A549 (cell line): ENCODE data around the gene HOXC6. TPM values are rescaled to one million over a fixed set of nuclear protein-coding genes. Genes with fewer than 3 reads are reported as not detected.
"Not testable (repeated sequence)": the region's sequence is repeated elsewhere in the genome, so short reads cannot be mapped to it uniquely, and the experiment has no call there.

Source experiments
- ATAC-seq, 2 experiments: fragments of 200-7000 bp in 1 of 2; fragments of >200 bp in 1 of 2; cut with Nextera tagmentation in 1 of 2; cut with Tn5 transposase in 1 of 2; 3 replicates each; pipeline versions ENCODE4 v1.8.0 to v1.9.1; 2018 to 2020; ENCODE audit warnings: mild to moderate bottlenecking in 1 of 2, moderate library complexity in 1 of 2
- CTCF ChIA-PET: fragments of 300-600 bp; sonication (Branson Sonifier 250); formaldehyde crosslinking; extraction: SDS; loops from one replicate; lab custom pipeline; 2021; ENCODE audit warnings: antibody characterized with exemption, inconsistent platforms; lab: Yijun Ruan, JAX
- POLR2A ChIA-PET: fragments of 350-600 bp; formaldehyde crosslinking; extraction: SDS; loops from one replicate; lab custom pipeline; 2021; ENCODE audit warnings: antibody characterized with exemption, inconsistent platforms; lab: Yijun Ruan, JAX
- DNase-seq, 2 experiments: peaks; one replicate each; pipeline versions ENCODE4 v3.0.0 to v3.0.0-alpha.2; 2011 to 2016; ENCODE audit warnings: low read depth in 1 of 2, low spot score in 1 of 2
- FAIRE-seq: peaks from 2 replicates; lab custom pipeline; 2011; peaks lifted over from hg19 to GRCh38; lab: Jason Lieb, UNC
- H3K27ac ChIP-seq, 2 experiments: fragments of >200 bp; sonication (Bioruptor Twin); formaldehyde crosslinking; 3 replicates each; pipeline ENCODE4 v1.5.1; 2016 to 2017
- H3K4me1 ChIP-seq: fragments of >200 bp; sonication (Bioruptor Twin); formaldehyde crosslinking; 3 replicates; pipeline ENCODE4 v1.6.1; 2016
- H3K4me2 ChIP-seq: fragments of >200 bp; sonication (Bioruptor Twin); formaldehyde crosslinking; 3 replicates; pipeline ENCODE4 v1.6.1; 2016
- H3K4me3 ChIP-seq: fragments of >200 bp; sonication (Bioruptor Twin); formaldehyde crosslinking; 3 replicates; pipeline ENCODE4 v1.5.1; 2016
- H3K9me3 ChIP-seq: fragments of >200 bp; sonication (Bioruptor Twin); formaldehyde crosslinking; 3 replicates; pipeline ENCODE4 v1.6.1; 2016
- CBX8 ChIP-seq: fragments of 200-600 bp; sonication (generic); IDR thresholded peaks from 2 replicates; pipeline ENCODE4 v1.6.1; 2016
- CHD4 ChIP-seq: fragments of 200-600 bp; sonication (generic); IDR thresholded peaks from 2 replicates; pipeline ENCODE4 v1.6.1; 2016; ENCODE audit warnings: antibody characterized with exemption, mild to moderate bottlenecking, borderline replicate concordance
- EP300 ChIP-seq, 2 experiments: fragments of >200 bp; sonication (Bioruptor Twin); formaldehyde crosslinking; IDR thresholded peaks; 2 replicates in 1 of 2; 3 replicates in 1 of 2; pipeline ENCODE4 v1.6.1; 2016 to 2017
- FOXS1 ChIP-seq: fragments of 250-450 bp; sonication (Bioruptor Pico); IDR thresholded peaks from 2 replicates; pipeline ENCODE4 v1.5.0; 2020; ENCODE audit warnings: mild to moderate bottlenecking, moderate library complexity
- HDAC2 ChIP-seq: fragments of 200-600 bp; sonication (generic); IDR thresholded peaks from 2 replicates; pipeline ENCODE4 v1.6.1; 2016
- HEYL ChIP-seq: fragments of 250-450 bp; sonication (Bioruptor Pico); IDR thresholded peaks from 2 replicates; pipeline ENCODE4 v1.8.0; 2021; ENCODE audit warnings: mild to moderate bottlenecking, moderate library complexity
- KDM5A ChIP-seq: fragments of 200-600 bp; sonication (generic); IDR thresholded peaks from 2 replicates; pipeline ENCODE4 v1.6.1; 2016; ENCODE audit warnings: antibody characterized with exemption, mild to moderate bottlenecking
- MAFK ChIP-seq: fragments of 450-650 bp; IDR thresholded peaks from 2 replicates; pipeline ENCODE4 v1.6.1; 2014; ENCODE audit not compliant: partially characterized antibody
- NFE2L2 ChIP-seq: fragments of 150-350 bp; conservative IDR thresholded peaks from 2 replicates; pipeline ENCODE4 v1.6.1; 2014; ENCODE audit warnings: low read length
- POLR2A ChIP-seq: IDR thresholded peaks from 2 replicates; pipeline ENCODE4 v1.6.1; 2012; ENCODE audit warnings: mild to moderate bottlenecking, low read length
- POLR2AphosphoS2 ChIP-seq: conservative IDR thresholded peaks from 2 replicates; pipeline ENCODE4 v1.6.1; 2012; ENCODE audit warnings: low read length, improper control_type of control experiment, inconsistent platforms
- SREBF2 ChIP-seq: fragments of 450-650 bp; IDR thresholded peaks from 2 replicates; pipeline ENCODE4 v1.6.1; 2014; ENCODE audit warnings: mild to moderate bottlenecking, moderate library complexity
- TFCP2L1 ChIP-seq: fragments of 250-450 bp; sonication (Bioruptor Pico); IDR thresholded peaks from 2 replicates; pipeline ENCODE4 v1.5.0; 2021; ENCODE audit warnings: mild to moderate bottlenecking
- TP53 ChIP-seq: fragments of 250-450 bp; sonication (Bioruptor Pico); IDR thresholded peaks from 2 replicates; pipeline ENCODE4 v1.5.0; 2021; ENCODE audit warnings: mild to moderate bottlenecking, moderate library complexity
- ZSCAN20 ChIP-seq: fragments of 250-450 bp; sonication (Bioruptor Pico); IDR thresholded peaks from 2 replicates; pipeline ENCODE4 v1.8.0; 2022; ENCODE audit warnings: mild to moderate bottlenecking, moderate library complexity
- WGBS: methylation state at CpG from one replicate; pipeline ENCODE4 v1.1.6; 2017; ENCODE audit errors: missing lambda C conversion rate; 5-methylcytosine and 5-hydroxymethylcytosine counted together
- polyA plus RNA-seq, 4 experiments: library from polyadenylated mRNA; depleted of rRNA in 3 of 4; stranded (reverse); fragments of >200 nt; fragmentation: RNase III in 1 of 4; extraction: RNeasy Plus Mini Kit Qiagen cat#74134 plus additional on column Dnase treatment in 1 of 4; gene quantifications; 2 replicates in 3 of 4; 3 replicates in 1 of 4; pipeline ENCODE4 v1.2.3, GENCODE V29; 2011 to 2017
- small RNA-seq, 6 experiments: library from RNA; depleted of rRNA; stranded (forward); fragments of <200 nt; gene quantifications; one replicate each; pipeline ENCODE3, GENCODE V24; 2012
- TF ChIP-seq, protein P1 (sequence below): fragments of >200 bp; sonication (Bioruptor Twin); formaldehyde crosslinking; IDR thresholded peaks from 3 replicates; pipeline ENCODE4 v1.6.1; 2016
- TF ChIP-seq, protein P2 (sequence below): IDR thresholded peaks from 2 replicates; pipeline ENCODE4 v1.6.1; 2012; ENCODE audit warnings: low read depth, borderline replicate concordance
- TF ChIP-seq, protein P3 (sequence below): fragments of 250-450 bp; sonication (Bioruptor Pico); IDR thresholded peaks from 2 replicates; pipeline ENCODE4 v1.5.0; 2020; ENCODE audit warnings: low read depth, mild to moderate bottlenecking, moderate library complexity
- TF ChIP-seq, protein P4 (sequence below): fragments of >200 bp; sonication (Bioruptor Twin); formaldehyde crosslinking; IDR thresholded peaks from 3 replicates; pipeline ENCODE4 v1.5.1; 2016

Gene HOXC6
- polyA plus RNA-seq, 2 of the 4 experiments (the other 2 are of a cell fraction): 5.2 to 6.0 TPM

DNA sequence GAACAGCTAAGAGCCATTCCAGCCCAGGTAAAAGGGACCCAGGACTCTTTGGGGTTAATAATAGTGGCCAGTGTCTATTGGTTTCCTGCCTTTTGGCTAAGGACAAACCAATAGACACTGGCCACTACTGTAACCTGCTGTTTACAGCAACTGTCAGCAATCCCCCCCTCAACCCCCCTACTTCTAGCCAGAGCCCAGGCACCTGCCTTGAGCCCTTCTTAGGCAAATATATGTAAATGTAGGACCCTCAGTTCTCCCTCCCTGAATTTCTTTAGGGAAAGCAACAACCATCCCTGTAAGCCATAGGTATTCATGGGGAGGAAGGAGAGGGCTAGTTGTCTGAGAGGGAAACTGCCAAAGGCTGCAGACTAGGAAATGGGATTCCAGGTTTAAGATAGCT lies 47.7 kb downstream of the HOXC6 start:
- CTCF ChIA-PET: interaction anchor here (0.8 to 1.3 kb wide), 6 partner anchors 11 to 44 kb away, joined by 3 to 5 read pairs (median 3); partner anchors contain the start of genes HOXC4 and HOXC5
- no peak for TF ChIP-seq HEYL (CRISPR knock-in tag)
- no peak for TF ChIP-seq NFE2L2
- TF ChIP-seq TFCP2L1 (CRISPR knock-in tag): no peak
- TF ChIP-seq ZSCAN20 (CRISPR knock-in tag): no peak
- no peak for TF ChIP-seq HDAC2
- no peak for TF ChIP-seq TP53 (CRISPR knock-in tag)
- no peak for TF ChIP-seq EP300 (IDR thresholded peaks at IDR 0.05)
- TF ChIP-seq, protein P1, sequence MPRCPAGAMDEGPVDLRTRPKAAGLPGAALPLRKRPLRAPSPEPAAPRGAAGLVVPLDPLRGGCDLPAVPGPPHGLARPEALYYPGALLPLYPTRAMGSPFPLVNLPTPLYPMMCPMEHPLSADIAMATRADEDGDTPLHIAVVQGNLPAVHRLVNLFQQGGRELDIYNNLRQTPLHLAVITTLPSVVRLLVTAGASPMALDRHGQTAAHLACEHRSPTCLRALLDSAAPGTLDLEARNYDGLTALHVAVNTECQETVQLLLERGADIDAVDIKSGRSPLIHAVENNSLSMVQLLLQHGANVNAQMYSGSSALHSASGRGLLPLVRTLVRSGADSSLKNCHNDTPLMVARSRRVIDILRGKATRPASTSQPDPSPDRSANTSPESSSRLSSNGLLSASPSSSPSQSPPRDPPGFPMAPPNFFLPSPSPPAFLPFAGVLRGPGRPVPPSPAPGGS: no peak
- no peak for TF ChIP-seq CBX8
- TF ChIP-seq FOXS1 (CRISPR knock-in tag): no peak
- no peak for TF ChIP-seq MAFK
- no peak for TF ChIP-seq CHD4
- TF ChIP-seq SREBF2: no peak
- TF ChIP-seq, protein P2, sequence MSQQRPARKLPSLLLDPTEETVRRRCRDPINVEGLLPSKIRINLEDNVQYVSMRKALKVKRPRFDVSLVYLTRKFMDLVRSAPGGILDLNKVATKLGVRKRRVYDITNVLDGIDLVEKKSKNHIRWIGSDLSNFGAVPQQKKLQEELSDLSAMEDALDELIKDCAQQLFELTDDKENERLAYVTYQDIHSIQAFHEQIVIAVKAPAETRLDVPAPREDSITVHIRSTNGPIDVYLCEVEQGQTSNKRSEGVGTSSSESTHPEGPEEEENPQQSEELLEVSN: no peak
- no peak for TF ChIP-seq KDM5A
- TF ChIP-seq, protein P3, sequence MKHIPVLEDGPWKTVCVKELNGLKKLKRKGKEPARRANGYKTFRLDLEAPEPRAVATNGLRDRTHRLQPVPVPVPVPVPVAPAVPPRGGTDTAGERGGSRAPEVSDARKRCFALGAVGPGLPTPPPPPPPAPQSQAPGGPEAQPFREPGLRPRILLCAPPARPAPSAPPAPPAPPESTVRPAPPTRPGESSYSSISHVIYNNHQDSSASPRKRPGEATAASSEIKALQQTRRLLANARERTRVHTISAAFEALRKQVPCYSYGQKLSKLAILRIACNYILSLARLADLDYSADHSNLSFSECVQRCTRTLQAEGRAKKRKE (CRISPR knock-in tag): no peak
- no peak for TF ChIP-seq POLR2AphosphoS2
- TF ChIP-seq, protein P4, sequence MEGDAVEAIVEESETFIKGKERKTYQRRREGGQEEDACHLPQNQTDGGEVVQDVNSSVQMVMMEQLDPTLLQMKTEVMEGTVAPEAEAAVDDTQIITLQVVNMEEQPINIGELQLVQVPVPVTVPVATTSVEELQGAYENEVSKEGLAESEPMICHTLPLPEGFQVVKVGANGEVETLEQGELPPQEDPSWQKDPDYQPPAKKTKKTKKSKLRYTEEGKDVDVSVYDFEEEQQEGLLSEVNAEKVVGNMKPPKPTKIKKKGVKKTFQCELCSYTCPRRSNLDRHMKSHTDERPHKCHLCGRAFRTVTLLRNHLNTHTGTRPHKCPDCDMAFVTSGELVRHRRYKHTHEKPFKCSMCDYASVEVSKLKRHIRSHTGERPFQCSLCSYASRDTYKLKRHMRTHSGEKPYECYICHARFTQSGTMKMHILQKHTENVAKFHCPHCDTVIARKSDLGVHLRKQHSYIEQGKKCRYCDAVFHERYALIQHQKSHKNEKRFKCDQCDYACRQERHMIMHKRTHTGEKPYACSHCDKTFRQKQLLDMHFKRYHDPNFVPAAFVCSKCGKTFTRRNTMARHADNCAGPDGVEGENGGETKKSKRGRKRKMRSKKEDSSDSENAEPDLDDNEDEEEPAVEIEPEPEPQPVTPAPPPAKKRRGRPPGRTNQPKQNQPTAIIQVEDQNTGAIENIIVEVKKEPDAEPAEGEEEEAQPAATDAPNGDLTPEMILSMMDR: no peak
- TF ChIP-seq POLR2A: no peak
- DNase-seq: no peak
- Histone ChIP-seq H3K9me3 (no peaks in the 10 kb centered on the region), H3K4me3 (no peak overlapping the region), H3K4me1 (no peaks in the 10 kb centered on the region), H3K4me2 (no peak overlapping the region), H3K27ac (no peak overlapping the region)
- no peak for ATAC-seq
- FAIRE-seq: no peak
- POLR2A ChIA-PET: no interaction called here

DNA sequence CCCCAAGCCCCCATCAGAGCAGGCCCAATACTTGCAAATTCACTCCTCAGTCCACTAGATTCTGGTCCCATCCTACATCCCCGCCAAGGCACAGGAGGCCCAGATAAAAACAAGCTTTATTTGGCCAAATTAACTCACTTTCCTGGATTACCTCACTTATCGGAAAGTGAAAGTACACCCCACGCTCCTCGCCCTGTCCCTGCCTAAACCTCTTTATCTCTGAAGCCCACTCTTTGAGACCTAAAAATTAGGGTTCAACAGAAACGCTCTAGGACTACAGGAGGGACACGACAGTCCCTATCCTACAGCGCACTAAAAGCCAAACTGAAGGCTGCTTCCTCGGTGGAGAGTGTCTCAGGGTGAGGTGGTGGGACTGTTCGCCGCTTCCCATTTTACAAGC lies 49.6 kb downstream of the HOXC6 start:
- FAIRE-seq, H3K4me1 ChIP-seq, H3K27ac ChIP-seq, DNase-seq, H3K4me3 ChIP-seq, H3K4me2 ChIP-seq, ATAC-seq, H3K9me3 ChIP-seq, CTCF ChIA-PET: not testable (repeated sequence)
- 87% methylated on average over 10 of the region's 10 CpGs for WGBS
- POLR2A ChIA-PET: interaction anchor here (0.6 kb wide), 1 partner anchor 69 kb away, joined by 5 read pairs; the partner anchor contains the start of gene HOXC8

DNA sequence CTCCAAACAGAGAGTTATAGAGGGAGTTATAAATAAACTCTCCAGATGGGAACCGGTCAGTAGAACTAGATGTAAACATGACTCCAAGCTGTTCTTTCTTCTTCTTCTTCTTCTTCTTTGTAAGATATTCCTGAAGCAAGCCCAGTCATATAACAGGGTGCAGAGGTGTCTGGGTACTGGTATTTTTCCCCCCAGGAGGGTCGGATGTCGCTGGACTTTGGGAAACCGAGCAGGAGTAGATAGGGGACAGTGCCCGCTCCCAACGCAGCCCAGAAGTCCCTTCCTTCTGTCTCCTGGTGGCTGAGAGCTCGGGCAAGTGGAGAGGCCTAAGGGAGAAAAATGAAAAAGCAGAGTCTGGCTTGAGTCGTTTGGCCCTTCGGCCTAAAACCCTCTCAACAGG lies 50.9 kb downstream of the HOXC6 start:
- POLR2A ChIA-PET, FAIRE-seq, H3K4me2 ChIP-seq, CTCF ChIA-PET, DNase-seq, ATAC-seq, H3K4me3 ChIP-seq, H3K27ac ChIP-seq, H3K4me1 ChIP-seq, H3K9me3 ChIP-seq: not testable (repeated sequence)
- WGBS: 63% methylated on average over 9 of the region's 9 CpGs

Small RNA genes lying within 50 kb of the gene (small RNA-seq; reads per million reads assigned to genes)
- gene HOXC5 (0 to 0.78 (median 0) reads per million in 6 experiments), gene MIR196A2 (0 to 12.9 (median 4.6) reads per million in 6 experiments), gene MIR615 (0.70 to 29.6 (median 14.8) reads per million in 6 experiments)

Other genes starting within 250 kb of the HOXC6 start
- gene HOXC13, start 89.6 kb upstream of the HOXC6 start, polyA plus RNA-seq (2011; rRNA removed): 3.9 and 6.4 TPM in 2 replicates
- 6.5 to 9.3 TPM (median 7.5 TPM) in 3 replicates for gene HOXC13, start 89.6 kb upstream of the HOXC6 start, polyA plus RNA-seq (2017; fragmentation: RNase III; extraction: RNeasy Plus Mini Kit Qiagen cat#74134 plus additional on column Dnase treatment)
- not detected in 2 replicates for gene HOXC12, start 73.5 kb upstream of the HOXC6 start, polyA plus RNA-seq (2011; rRNA removed)
- not detected in 3 replicates for gene HOXC12, start 73.5 kb upstream of the HOXC6 start, polyA plus RNA-seq (2017; fragmentation: RNase III; extraction: RNeasy Plus Mini Kit Qiagen cat#74134 plus additional on column Dnase treatment)
- gene HOXC11, start 55.3 kb upstream of the HOXC6 start, polyA plus RNA-seq (2011; rRNA removed): 0.58 and 0.73 TPM in 2 replicates
- gene HOXC11, start 55.3 kb upstream of the HOXC6 start, polyA plus RNA-seq (2017; fragmentation: RNase III; extraction: RNeasy Plus Mini Kit Qiagen cat#74134 plus additional on column Dnase treatment): 0.45 to 0.54 TPM (median 0.45 TPM) in 3 replicates
- gene HOTAIR, start 53.5 kb upstream of the HOXC6 start, polyA plus RNA-seq (2011; rRNA removed): 0.34 and 0.67 TPM in 2 replicates
- 0.35 to 0.71 TPM (median 0.71 TPM) in 3 replicates for gene HOTAIR, start 53.5 kb upstream of the HOXC6 start, polyA plus RNA-seq (2017; fragmentation: RNase III; extraction: RNeasy Plus Mini Kit Qiagen cat#74134 plus additional on column Dnase treatment)
- 2.5 and 2.9 TPM in 2 replicates for gene HOXC10, start 43.3 kb upstream of the HOXC6 start, polyA plus RNA-seq (2011; rRNA removed)
- 2.1 to 4.3 TPM (median 3.2 TPM) in 3 replicates for gene HOXC10, start 43.3 kb upstream of the HOXC6 start, polyA plus RNA-seq (2017; fragmentation: RNase III; extraction: RNeasy Plus Mini Kit Qiagen cat#74134 plus additional on column Dnase treatment)
- 2.3 and 5.2 TPM in 2 replicates for gene HOXC9, start 28.3 kb upstream of the HOXC6 start, polyA plus RNA-seq (2011; rRNA removed)
- 5.7 to 6.6 TPM (median 6.2 TPM) in 3 replicates for gene HOXC9, start 28.3 kb upstream of the HOXC6 start, polyA plus RNA-seq (2017; fragmentation: RNase III; extraction: RNeasy Plus Mini Kit Qiagen cat#74134 plus additional on column Dnase treatment)
- gene HOXC8, start 19.5 kb upstream of the HOXC6 start, polyA plus RNA-seq (2011; rRNA removed): 4.1 and 5.4 TPM in 2 replicates
- gene HOXC8, start 19.5 kb upstream of the HOXC6 start, polyA plus RNA-seq (2017; fragmentation: RNase III; extraction: RNeasy Plus Mini Kit Qiagen cat#74134 plus additional on column Dnase treatment): 5.3 to 5.7 TPM (median 5.4 TPM) in 3 replicates
- 0.41 and 0.49 TPM in 2 replicates for gene HOXC5, start 4.6 kb downstream of the HOXC6 start, polyA plus RNA-seq (2011; rRNA removed)
- gene HOXC5, start 4.6 kb downstream of the HOXC6 start, polyA plus RNA-seq (2017; fragmentation: RNase III; extraction: RNeasy Plus Mini Kit Qiagen cat#74134 plus additional on column Dnase treatment): 0.64 to 1.1 TPM (median 0.98 TPM) in 3 replicates
- 1.3 and 1.5 TPM in 2 replicates for gene HOXC4, start 25.4 kb downstream of the HOXC6 start, polyA plus RNA-seq (2011; rRNA removed)
- gene HOXC4, start 25.4 kb downstream of the HOXC6 start, polyA plus RNA-seq (2017; fragmentation: RNase III; extraction: RNeasy Plus Mini Kit Qiagen cat#74134 plus additional on column Dnase treatment): 2.8 to 4.0 TPM (median 3.5 TPM) in 3 replicates
- gene SMUG1, start 160.5 kb downstream of the HOXC6 start, polyA plus RNA-seq (2011; rRNA removed): 34.8 and 40.7 TPM in 2 replicates
- gene SMUG1, start 160.5 kb downstream of the HOXC6 start, polyA plus RNA-seq (2017; fragmentation: RNase III; extraction: RNeasy Plus Mini Kit Qiagen cat#74134 plus additional on column Dnase treatment): 27.6 to 32.5 TPM (median 30.9 TPM) in 3 replicates